GM21717 (cell line): Measurements from ENCODE around the gene GRIA1.

Experiments used
- ATAC-seq: cut with Tn5 transposase; IDR thresholded peaks from one replicate; pipeline ENCODE4 v1.9.1; 2021; ENCODE audit warnings: mild to moderate bottlenecking, moderate library complexity; ENCODE audit not compliant: unreplicated experiment

Gene GRIA1

GRCh38 chr5:153770066-153770465, 279.6 kb downstream of the GRIA1 start:
- ATAC-seq, result no peak

- ATAC-seq, result no peak
Measured at GRCh38 chr5:153774686-153775085, 284.2 kb downstream of the GRIA1 start.

GRCh38 chr5:153775923-153776322, 285.5 kb downstream of the GRIA1 start:
- no peak for ATAC-seq

- ATAC-seq, result no peak
Measured at GRCh38 chr5:153777681-153778581, 287.5 kb downstream of the GRIA1 start.

- no peak for ATAC-seq
Measured at GRCh38 chr5:153779836-153780235, 289.4 kb downstream of the GRIA1 start.

- no peak for ATAC-seq
Measured at GRCh38 chr5:153780876-153781705, 290.6 kb downstream of the GRIA1 start.

- no peak for ATAC-seq
Measured at GRCh38 chr5:153782589-153783361, 292.3 kb downstream of the GRIA1 start.

- no peak for ATAC-seq
Measured at GRCh38 chr5:153783362-153783658, 292.8 kb downstream of the GRIA1 start.

GRCh38 chr5:153784277-153784676, 293.8 kb downstream of the GRIA1 start:
- no peak for ATAC-seq

GRCh38 chr5:153791339-153791738, 300.9 kb downstream of the GRIA1 start:
- ATAC-seq, result no peak

GRCh38 chr5:153792305-153792704, 301.8 kb downstream of the GRIA1 start:
- ATAC-seq, result no peak

GRCh38 chr5:153793699-153794098, 303.2 kb downstream of the GRIA1 start:
- no peak for ATAC-seq

GRCh38 chr5:153794327-153794726, 303.9 kb downstream of the GRIA1 start:
- ATAC-seq, result no peak

GRCh38 chr5:153796527-153796926, 306.1 kb downstream of the GRIA1 start:
- no peak for ATAC-seq

- ATAC-seq, result peak; percentile 81
Measured at GRCh38 chr5:153797484-153797883, 307.0 kb downstream of the GRIA1 start.

GRCh38 chr5:153798830-153799229, 308.4 kb downstream of the GRIA1 start:
- no peak for ATAC-seq

- ATAC-seq, result no peak
Measured at GRCh38 chr5:153799466-153799865, 309.0 kb downstream of the GRIA1 start.

GRCh38 chr5:153802050-153802821, 311.8 kb downstream of the GRIA1 start:
- no peak for ATAC-seq

- ATAC-seq, result no peak
Measured at GRCh38 chr5:153807801-153808200, 317.3 kb downstream of the GRIA1 start.

GRCh38 chr5:153809166-153809565, 318.7 kb downstream of the GRIA1 start:
- ATAC-seq, result no peak

GRCh38 chr5:153813901-153814300, 323.4 kb downstream of the GRIA1 start:
- no peak for ATAC-seq
